HepG2 (cell line): ENCODE data around the gene SBK3. TPM values are rescaled to one million over a fixed set of nuclear protein-coding genes. Genes with fewer than 3 reads are reported as not detected.

Source experiments
- FOSL2 ChIP-seq: sonication (generic); formaldehyde crosslinking; IDR thresholded peaks from 2 replicates; pipeline ENCODE4 v1.4.0; 2020; ENCODE audit warnings: missing genetic modification reagents
- IRF2 ChIP-seq: IDR thresholded peaks from 2 replicates; pipeline ENCODE4 v1.6.1; 2018; ENCODE audit warnings: missing genetic modification reagents, missing compliant biosample characterization
- SNAPC2 ChIP-seq: sonication (generic); formaldehyde crosslinking; IDR thresholded peaks from 2 replicates; pipeline ENCODE4 v1.8.1; 2022; ENCODE audit warnings: mild to moderate bottlenecking, missing genetic modification reagents
- TGIF2 ChIP-seq: IDR thresholded peaks from 2 replicates; pipeline ENCODE4 v1.6.1; 2016; ENCODE audit warnings: control low read depth, missing compliant biosample characterization
- ZBTB20 ChIP-seq: sonication (generic); formaldehyde crosslinking; IDR thresholded peaks from 2 replicates; pipeline ENCODE4 v1.8.1; 2023; ENCODE audit warnings: missing genetic modification reagents, low read depth, mild to moderate bottlenecking, borderline replicate concordance
- ZNF207 ChIP-seq: fragments of 450-650 bp; IDR thresholded peaks from 2 replicates; pipeline ENCODE4 v1.6.1; 2016; ENCODE audit warnings: antibody characterized with exemption, borderline replicate concordance
- ZNF232 ChIP-seq: sonication (generic); formaldehyde crosslinking; IDR thresholded peaks from 2 replicates; pipeline ENCODE4 v1.4.0; 2020; ENCODE audit warnings: missing genetic modification reagents, borderline replicate concordance
- ZNF34 ChIP-seq: sonication (generic); formaldehyde crosslinking; IDR thresholded peaks from 2 replicates; pipeline ENCODE4 v1.4.0; 2020; ENCODE audit warnings: mild to moderate bottlenecking, missing genetic modification reagents, borderline replicate concordance
- ZNF468 ChIP-seq: sonication (generic); formaldehyde crosslinking; IDR thresholded peaks from 2 replicates; pipeline ENCODE4 v1.8.0; 2022; ENCODE audit warnings: mild to moderate bottlenecking, moderate library complexity, missing genetic modification reagents
- ZNF547 ChIP-seq: sonication (generic); formaldehyde crosslinking; IDR thresholded peaks from 2 replicates; pipeline ENCODE4 v1.5.1; 2020; ENCODE audit warnings: mild to moderate bottlenecking, missing genetic modification reagents
- polyA plus RNA-seq, 8 experiments: library from polyadenylated mRNA; depleted of rRNA in 3 of 8; stranded (reverse) in 7 of 8; unstranded in 1 of 8; fragments of >200 nt; fragmentation: Illumina TruSeq in 4 of 8; extraction: Trizol in 4 of 8; gene quantifications; 2 replicates each; pipeline versions ENCODE4 v1.2.1 to v1.2.3, GENCODE V29; 2011 to 2016; ENCODE audit warnings: low read depth in 4 of 8, missing spikeins in 1 of 8, mixed read lengths in 1 of 8; ENCODE audit not compliant: insufficient read depth in 1 of 8
- total RNA-seq, 5 experiments: library from RNA; depleted of rRNA; stranded (reverse); fragments of >200 nt; fragmentation: Illumina TruSeq; extraction: Trizol; gene quantifications; 2 replicates each; pipeline ENCODE4 v1.2.3, GENCODE V29; 2016; ENCODE audit warnings: low read depth in 1 of 5
- TF ChIP-seq, protein P1 (sequence below): sonication (generic); formaldehyde crosslinking; IDR thresholded peaks from 2 replicates; pipeline ENCODE4 v1.5.1; 2020; ENCODE audit warnings: mild to moderate bottlenecking, missing genetic modification reagents, moderate library complexity
- TF ChIP-seq, protein P2 (sequence below): IDR thresholded peaks from 2 replicates; pipeline ENCODE4 v1.6.1; 2016
- TF ChIP-seq, protein P3 (sequence below): sonication (generic); formaldehyde crosslinking; conservative IDR thresholded peaks from 2 replicates; pipeline ENCODE4 v1.4.0; 2020; ENCODE audit warnings: missing genetic modification reagents

SBK3 gene
- total and polyA plus RNA-seq, 2 of the 13 experiments (the other 11 are each of a cell fraction or from before 2014, with no cell fraction given), result 0.66 to 0.77 TPM

DNA sequence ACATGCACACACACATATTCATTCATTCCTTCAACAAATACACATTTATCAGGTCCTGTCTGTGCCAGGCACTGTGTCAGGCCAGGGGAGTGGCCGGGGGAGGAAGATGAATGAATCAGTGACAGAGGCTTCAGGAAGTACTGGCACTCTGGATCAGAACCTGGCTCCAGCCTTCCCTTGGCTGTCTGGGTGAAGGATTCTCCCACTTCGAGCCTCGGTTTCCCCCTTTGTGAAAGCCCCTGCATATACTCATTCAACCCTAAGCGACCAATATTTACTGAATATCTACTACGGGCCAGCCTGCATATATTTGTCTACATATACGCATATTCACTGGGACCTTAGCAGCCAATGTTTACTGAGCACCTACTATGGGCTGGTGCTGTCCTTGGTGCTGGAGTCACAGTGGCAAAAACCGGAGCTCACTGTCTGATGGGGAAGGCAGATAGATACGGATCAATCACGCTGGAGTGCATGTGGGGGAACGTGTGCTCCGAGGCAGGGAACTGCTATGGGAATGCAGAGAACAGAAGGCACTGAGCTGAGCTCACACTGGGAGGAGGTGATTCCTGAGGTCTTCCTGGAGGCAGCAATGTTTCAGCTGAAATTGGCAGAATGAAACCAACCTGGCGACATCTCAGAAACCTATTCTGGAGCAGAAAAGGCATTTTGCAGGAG, 35.9 kb upstream of the SBK3 start (continued):
- TF ChIP-seq, protein P1, sequence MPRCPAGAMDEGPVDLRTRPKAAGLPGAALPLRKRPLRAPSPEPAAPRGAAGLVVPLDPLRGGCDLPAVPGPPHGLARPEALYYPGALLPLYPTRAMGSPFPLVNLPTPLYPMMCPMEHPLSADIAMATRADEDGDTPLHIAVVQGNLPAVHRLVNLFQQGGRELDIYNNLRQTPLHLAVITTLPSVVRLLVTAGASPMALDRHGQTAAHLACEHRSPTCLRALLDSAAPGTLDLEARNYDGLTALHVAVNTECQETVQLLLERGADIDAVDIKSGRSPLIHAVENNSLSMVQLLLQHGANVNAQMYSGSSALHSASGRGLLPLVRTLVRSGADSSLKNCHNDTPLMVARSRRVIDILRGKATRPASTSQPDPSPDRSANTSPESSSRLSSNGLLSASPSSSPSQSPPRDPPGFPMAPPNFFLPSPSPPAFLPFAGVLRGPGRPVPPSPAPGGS (CRISPR knock-in tag), result peak; percentile 73; the same call in 1 of the 2 replicates
- peak; percentile 24; the same call in 1 of the 2 replicates for TF ChIP-seq FOSL2 (CRISPR knock-in tag)
- TF ChIP-seq ZNF468 (CRISPR knock-in tag), result peak; percentile 62; the same call in 1 of the 2 replicates
- TF ChIP-seq TGIF2 (CRISPR knock-in tag), result 0 out of 2 replicates have a peak, but pooled peaks have one; percentile 10
- TF ChIP-seq SNAPC2, result no peak
- TF ChIP-seq ZNF547, result 0 out of 2 replicates have a peak, but pooled peaks have one; percentile 48
- TF ChIP-seq ZNF34 (CRISPR knock-in tag), result peak; percentile 47; the same call in 1 of the 2 replicates
- TF ChIP-seq ZBTB20 (CRISPR knock-in tag), result peak; percentile 65; the same call in 1 of the 2 replicates
- TF ChIP-seq, protein P2, sequence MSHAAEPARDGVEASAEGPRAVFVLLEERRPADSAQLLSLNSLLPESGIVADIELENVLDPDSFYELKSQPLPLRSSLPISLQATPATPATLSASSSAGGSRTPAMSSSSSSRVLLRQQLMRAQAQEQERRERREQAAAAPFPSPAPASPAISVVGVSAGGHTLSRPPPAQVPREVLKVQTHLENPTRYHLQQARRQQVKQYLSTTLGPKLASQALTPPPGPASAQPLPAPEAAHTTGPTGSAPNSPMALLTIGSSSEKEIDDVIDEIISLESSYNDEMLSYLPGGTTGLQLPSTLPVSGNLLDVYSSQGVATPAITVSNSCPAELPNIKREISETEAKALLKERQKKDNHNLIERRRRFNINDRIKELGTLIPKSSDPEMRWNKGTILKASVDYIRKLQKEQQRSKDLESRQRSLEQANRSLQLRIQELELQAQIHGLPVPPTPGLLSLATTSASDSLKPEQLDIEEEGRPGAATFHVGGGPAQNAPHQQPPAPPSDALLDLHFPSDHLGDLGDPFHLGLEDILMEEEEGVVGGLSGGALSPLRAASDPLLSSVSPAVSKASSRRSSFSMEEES, result peak; percentile 68
- TF ChIP-seq ZNF207, result no peak
- peak; percentile 69; the same call in 1 of the 2 replicates for TF ChIP-seq IRF2 (CRISPR knock-in tag)
- TF ChIP-seq, protein P3, sequence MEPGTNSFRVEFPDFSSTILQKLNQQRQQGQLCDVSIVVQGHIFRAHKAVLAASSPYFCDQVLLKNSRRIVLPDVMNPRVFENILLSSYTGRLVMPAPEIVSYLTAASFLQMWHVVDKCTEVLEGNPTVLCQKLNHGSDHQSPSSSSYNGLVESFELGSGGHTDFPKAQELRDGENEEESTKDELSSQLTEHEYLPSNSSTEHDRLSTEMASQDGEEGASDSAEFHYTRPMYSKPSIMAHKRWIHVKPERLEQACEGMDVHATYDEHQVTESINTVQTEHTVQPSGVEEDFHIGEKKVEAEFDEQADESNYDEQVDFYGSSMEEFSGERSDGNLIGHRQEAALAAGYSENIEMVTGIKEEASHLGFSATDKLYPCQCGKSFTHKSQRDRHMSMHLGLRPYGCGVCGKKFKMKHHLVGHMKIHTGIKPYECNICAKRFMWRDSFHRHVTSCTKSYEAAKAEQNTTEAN, result no peak
- peak; percentile 68; the same call in 1 of the 2 replicates for TF ChIP-seq ZNF232 (CRISPR knock-in tag)
- TF ChIP-seq, all 625 proteins: peak for 161
